HPDE6-E6E7 (cell line): Measurements from ENCODE around the gene NUP42.
"Not testable (repeated sequence)": the region's sequence is repeated elsewhere in the genome, so short reads cannot be mapped to it uniquely, and the experiment has no call there.

Experiments used
- DNase-seq: peaks from one replicate; pipeline ENCODE4 v3.0.0; 2011; ENCODE audit warnings: missing footprints; ENCODE audit errors: extremely low spot score

NUP42 gene

GRCh38 chr7:23204241-23204640, 22.4 kb downstream of the NUP42 start:
- no peak for DNase-seq

GRCh38 chr7:23205577-23205908, 23.7 kb downstream of the NUP42 start:
- DNase-seq, result no peak

- no peak for DNase-seq
Observed at GRCh38 chr7:23205909-23206767, 24.3 kb downstream of the NUP42 start.

GRCh38 chr7:23207021-23207420, 25.2 kb downstream of the NUP42 start:
- no peak for DNase-seq

GRCh38 chr7:23207884-23208283, 26.0 kb downstream of the NUP42 start:
- DNase-seq, result no peak

- DNase-seq, result no peak
Observed at GRCh38 chr7:23208316-23208715, 26.5 kb downstream of the NUP42 start.

- DNase-seq, result no peak
Observed at GRCh38 chr7:23210506-23210905, 28.7 kb downstream of the NUP42 start.

- DNase-seq, result no peak
Observed at GRCh38 chr7:23211589-23211988, 29.7 kb downstream of the NUP42 start.

- DNase-seq, result no peak
Observed at GRCh38 chr7:23212395-23212794, 30.5 kb downstream of the NUP42 start.

GRCh38 chr7:23212841-23213240, 31.0 kb downstream of the NUP42 start:
- no peak for DNase-seq

- no peak for DNase-seq
Observed at GRCh38 chr7:23213755-23214154, 31.9 kb downstream of the NUP42 start.

- no peak for DNase-seq
Observed at GRCh38 chr7:23214423-23214822, 32.6 kb downstream of the NUP42 start.

- DNase-seq, result no peak
Observed at GRCh38 chr7:23214938-23215337, 33.1 kb downstream of the NUP42 start.

GRCh38 chr7:23216021-23216420, 34.2 kb downstream of the NUP42 start:
- DNase-seq, result no peak

GRCh38 chr7:23218196-23218595, 36.3 kb downstream of the NUP42 start:
- DNase-seq, result no peak

- no peak for DNase-seq
Observed at GRCh38 chr7:23220690-23221305, 39.0 kb downstream of the NUP42 start.

- no peak for DNase-seq
Observed at GRCh38 chr7:23222439-23223030, 40.7 kb downstream of the NUP42 start.

- DNase-seq, result not testable (repeated sequence)
Observed at GRCh38 chr7:23224364-23224763, 42.5 kb downstream of the NUP42 start.

- DNase-seq, result no peak
Observed at GRCh38 chr7:23226844-23227450, 45.1 kb downstream of the NUP42 start.

GRCh38 chr7:23228412-23228811, 46.6 kb downstream of the NUP42 start:
- DNase-seq, result no peak

- no peak for DNase-seq
Observed at GRCh38 chr7:23230641-23231101, 48.8 kb downstream of the NUP42 start.

GRCh38 chr7:23232966-23233365, 51.1 kb downstream of the NUP42 start:
- DNase-seq, result no peak
